ENCODE results near the gene KLF18. TPM values are rescaled to one million over a fixed set of nuclear protein-coding genes. Genes with fewer than 3 reads are reported as not detected.

The KLF18 gene
- total RNA-seq, 1 experiment from 2014 or later, result not detected

GRCh38 chr1:44135886-44136285 lies 5.5 kb downstream of the KLF18 start:
- Mint-ChIP-seq H3K36me3 (ENCODE audit: insufficient read depth, unreplicated experiment) (no peaks in the 10 kb centered on the region), H3K4me3 (ENCODE audit: unreplicated experiment) (no peak overlapping the region), H3K27me3 (ENCODE audit: insufficient read depth, unreplicated experiment) (no peaks in the 10 kb centered on the region), H3K4me1 (ENCODE audit: insufficient read depth, unreplicated experiment) (no peaks in the 10 kb centered on the region), H3K27ac (ENCODE audit: low read depth, unreplicated experiment) (no peak overlapping the region), H3K9me3 (ENCODE audit: unreplicated experiment) (no peaks in the 10 kb centered on the region)
- DNase-seq (ENCODE audit: unreplicated experiment), result no peak
- ChIA-PET CTCF (no interaction called here), POLR2A (no interaction called here)
- intact Hi-C loops (cut with micrococcal nuclease), result no loop called here
- BruUV-seq (replicated peaks), result no TSS peak
- TF ChIP-seq CTCF (IDR thresholded peaks at IDR 0.05; ENCODE audit: unreplicated experiment), result no peak

- no TSS peak for BruUV-seq (replicated peaks)
- no peak overlapping the region for H3K4me3 Mint-ChIP-seq (ENCODE audit: unreplicated experiment)
- H3K27ac Mint-ChIP-seq (ENCODE audit: low read depth, unreplicated experiment), result no peak overlapping the region
- H3K27me3 Mint-ChIP-seq (ENCODE audit: insufficient read depth, unreplicated experiment), result no peaks in the 10 kb centered on the region
- H3K9me3 Mint-ChIP-seq (ENCODE audit: unreplicated experiment), result no peaks in the 10 kb centered on the region
- no peak for DNase-seq (ENCODE audit: unreplicated experiment)
- peaks cover under 1% of the 10 kb centered on the region for H3K36me3 Mint-ChIP-seq (ENCODE audit: insufficient read depth, unreplicated experiment)
- intact Hi-C loops (cut with micrococcal nuclease), result no loop called here
- ChIA-PET CTCF (no interaction called here), POLR2A (interaction anchor here (0.6 kb wide), 1 partner anchor 13 kb away, joined by 6 read pairs; no protein-coding TSS in a partner anchor)
- TF ChIP-seq CTCF (IDR thresholded peaks at IDR 0.05; ENCODE audit: unreplicated experiment), result no peak
- no peaks in the 10 kb centered on the region for H3K4me1 Mint-ChIP-seq (ENCODE audit: insufficient read depth, unreplicated experiment)
Measured at GRCh38 chr1:44134071-44134920, 7.1 kb downstream of the KLF18 start.

- no TSS peak for BruUV-seq (replicated peaks)
- H3K4me1 Mint-ChIP-seq (ENCODE audit: insufficient read depth, unreplicated experiment), result no peaks in the 10 kb centered on the region
- H3K27ac Mint-ChIP-seq (ENCODE audit: low read depth, unreplicated experiment), result no peak overlapping the region
- ChIA-PET CTCF (no interaction called here), POLR2A (no interaction called here)
- TF ChIP-seq CTCF (IDR thresholded peaks at IDR 0.05; ENCODE audit: unreplicated experiment), result no peak
- no peak for DNase-seq (ENCODE audit: unreplicated experiment)
- peaks cover 6% of the 10 kb centered on the region for H3K36me3 Mint-ChIP-seq (ENCODE audit: insufficient read depth, unreplicated experiment)
- peaks cover 14% of the 10 kb centered on the region for H3K27me3 Mint-ChIP-seq (ENCODE audit: insufficient read depth, unreplicated experiment)
- intact Hi-C loops (cut with micrococcal nuclease), result no loop called here
- H3K9me3 Mint-ChIP-seq (ENCODE audit: unreplicated experiment), result no peaks in the 10 kb centered on the region
- H3K4me3 Mint-ChIP-seq (ENCODE audit: unreplicated experiment), result no peak overlapping the region
Measured at GRCh38 chr1:44131411-44131810, 10.0 kb downstream of the KLF18 start.

- Mint-ChIP-seq H3K4me1 (ENCODE audit: insufficient read depth, unreplicated experiment) (no peaks in the 10 kb centered on the region), H3K4me3 (ENCODE audit: unreplicated experiment) (no peak overlapping the region), H3K36me3 (ENCODE audit: insufficient read depth, unreplicated experiment) (peaks cover 6% of the 10 kb centered on the region), H3K9me3 (ENCODE audit: unreplicated experiment) (no peaks in the 10 kb centered on the region), H3K27ac (ENCODE audit: low read depth, unreplicated experiment) (no peak overlapping the region), H3K27me3 (ENCODE audit: insufficient read depth, unreplicated experiment) (peaks cover 14% of the 10 kb centered on the region)
- ChIA-PET CTCF (no interaction called here), POLR2A (no interaction called here)
- no peak for DNase-seq (ENCODE audit: unreplicated experiment)
- TF ChIP-seq CTCF (IDR thresholded peaks at IDR 0.05; ENCODE audit: unreplicated experiment), result no peak
- BruUV-seq (replicated peaks), result no TSS peak
- intact Hi-C loops (cut with micrococcal nuclease), result no loop called here
Measured at GRCh38 chr1:44129616-44130500, 11.6 kb downstream of the KLF18 start.
